Tibial nerve (tissue), 4 donors: Measurements from ENCODE around the gene SNAPC3. TPM values are rescaled to one million over a fixed set of nuclear protein-coding genes. Genes with fewer than 3 reads are reported as not detected.

ENCODE experiments used
- DNase-seq, 2 donors: peaks; one replicate each; pipeline ENCODE4 v3.0.0-alpha.2; 2019; ENCODE audit warnings: low spot score in 2 of 2
- H3K27ac ChIP-seq, 4 donors: fragments of 200-600 bp; sonication (generic) in 3 of 4; one replicate each; pipeline ENCODE4 v1.5.1; 2017 to 2019; ENCODE audit warnings: mild to moderate bottlenecking in 1 of 4
- H3K27me3 ChIP-seq, 2 donors: fragments of 200-600 bp; sonication (generic) in 1 of 2; one replicate each; pipeline versions ENCODE4 v1.5.1 to v1.6.0; 2017 to 2019
- H3K36me3 ChIP-seq, 3 donors: fragments of 200-600 bp; sonication (generic); one replicate each; pipeline ENCODE4 v1.5.1; 2018 to 2019
- H3K4me1 ChIP-seq, 4 donors: fragments of 200-600 bp; sonication (generic) in 3 of 4; one replicate each; pipeline ENCODE4 v1.5.1; 2017 to 2019
- H3K4me3 ChIP-seq, 4 donors: fragments of 200-600 bp; sonication (generic) in 3 of 4; one replicate each; pipeline ENCODE4 v1.5.1; 2017 to 2019; ENCODE audit warnings: mild to moderate bottlenecking in 1 of 4, moderate library complexity in 1 of 4
- H3K9me3 ChIP-seq, 4 donors: fragments of 200-600 bp; sonication (generic) in 3 of 4; one replicate each; pipeline ENCODE4 v1.5.1; 2017 to 2019
- CTCF ChIP-seq, 5 experiments: fragments of 200-600 bp in 3 of 5; fragments of 450-650 bp in 2 of 5; sonication (generic) in 3 of 5; IDR thresholded peaks; one replicate each; pipeline ENCODE4 v1.5.1; 2016 to 2019; ENCODE audit warnings: antibody characterized with exemption in 5 of 5, mild to moderate bottlenecking in 3 of 5, moderate library complexity in 2 of 5
- EP300 ChIP-seq, 2 donors: sonication (generic); formaldehyde crosslinking; IDR thresholded peaks; one replicate each; pipeline ENCODE4 v1.6.1; 2017; ENCODE audit warnings: antibody characterized with exemption in 2 of 2, mild to moderate bottlenecking in 1 of 2
- POLR2A ChIP-seq, 2 donors: fragments of 450-650 bp; IDR thresholded peaks; one replicate each; pipeline ENCODE4 v1.6.1; 2017; ENCODE audit warnings: antibody characterized with exemption in 2 of 2, mild to moderate bottlenecking in 2 of 2, moderate library complexity in 2 of 2
- WGBS, 2 donors: methylation state at CpG; one replicate each; pipeline ENCODE4 v1.1.5; 2018; 5-methylcytosine and 5-hydroxymethylcytosine counted together
- total RNA-seq, 4 donors: library from RNA; depleted of rRNA; stranded (reverse); fragments of >200 nt; gene quantifications; one replicate each; pipeline ENCODE4 v1.1.0, GENCODE V29; 2016

SNAPC3 gene
- total RNA-seq, 4 donors from 2014 or later = 28.8 to 42.3 (median 29.7) TPM

DNA sequence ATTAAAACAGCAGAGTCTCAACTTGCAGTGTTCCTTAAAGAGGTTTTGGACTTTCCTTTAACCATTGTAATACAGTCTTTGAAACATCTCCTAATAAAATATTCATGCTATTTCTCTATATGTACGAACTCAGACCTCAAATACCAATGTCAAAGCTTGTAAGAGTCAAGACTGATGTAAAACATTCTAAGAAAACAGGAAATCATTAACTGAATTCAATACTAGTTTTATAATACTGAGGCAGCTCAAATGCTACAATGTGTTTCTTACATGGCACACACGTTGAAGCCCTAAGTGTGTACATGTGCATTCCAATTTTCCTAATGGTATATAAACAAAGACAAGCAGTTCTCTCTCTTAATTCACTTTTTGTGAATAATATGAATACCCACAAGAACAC is 76.5 kb downstream of the SNAPC3 start:
- H3K9me3 ChIP-seq = no peaks in the 10 kb centered on the region
- WGBS, 2 donors = 36 to 51% methylated on average over 2 of the region's 2 CpGs
- H3K4me1 ChIP-seq = peaks cover 0 to 6% (median 0%) of the 10 kb centered on the region in 4 donors
- peaks cover 0 to 39% (median 0%) of the 10 kb centered on the region in 3 donors for H3K36me3 ChIP-seq
- H3K4me3 ChIP-seq = no peak overlapping the region
- H3K27me3 ChIP-seq = no peaks in the 10 kb centered on the region
- TF ChIP-seq EP300 (IDR thresholded peaks at IDR 0.05) (no peak), CTCF (IDR thresholded peaks at IDR 0.05) (no peak), POLR2A (IDR thresholded peaks at IDR 0.05) (no peak)
- DNase-seq = no peak
- H3K27ac ChIP-seq = no peak overlapping the region

DNA sequence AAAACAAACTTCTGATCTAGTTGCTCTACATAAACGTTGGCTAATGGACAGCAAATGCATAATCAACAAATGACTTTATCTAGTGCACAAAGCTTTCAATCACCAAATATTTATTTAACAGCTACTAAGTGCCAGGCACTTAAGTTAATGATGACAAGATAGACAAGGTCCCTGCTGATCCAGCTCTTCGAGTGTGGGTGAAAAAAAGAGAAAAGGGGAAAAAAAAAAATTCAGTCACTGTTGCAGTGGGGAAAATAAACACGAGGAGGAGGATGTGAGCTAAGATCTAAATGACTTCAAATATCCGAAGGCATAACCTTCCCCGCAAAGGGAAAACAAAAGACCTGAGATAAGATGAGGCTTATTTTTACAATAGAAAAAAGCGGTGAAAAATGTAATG is 78.5 kb downstream of the SNAPC3 start:
- 77% methylated on average over 6 of the region's 6 CpGs for WGBS, 2 donors
- H3K27ac ChIP-seq = no peak overlapping the region
- no peak for DNase-seq
- no peaks in the 10 kb centered on the region for H3K27me3 ChIP-seq
- H3K4me3 ChIP-seq = no peak overlapping the region
- H3K9me3 ChIP-seq = no peaks in the 10 kb centered on the region
- TF ChIP-seq EP300 (IDR thresholded peaks at IDR 0.05) (no peak), POLR2A (IDR thresholded peaks at IDR 0.05) (no peak), CTCF (IDR thresholded peaks at IDR 0.05) (no peak)
- H3K36me3 ChIP-seq = peaks cover 0 to 58% (median 4%) of the 10 kb centered on the region in 3 donors
- H3K4me1 ChIP-seq = no peaks in the 10 kb centered on the region

- no peaks in the 10 kb centered on the region for H3K4me1 ChIP-seq
- peaks cover 0 to 64% (median 4%) of the 10 kb centered on the region in 3 donors for H3K36me3 ChIP-seq
- no peaks in the 10 kb centered on the region for H3K27me3 ChIP-seq
- H3K27ac ChIP-seq = no peak overlapping the region
- TF ChIP-seq CTCF (IDR thresholded peaks at IDR 0.05) (no peak), POLR2A (IDR thresholded peaks at IDR 0.05) (no peak), EP300 (IDR thresholded peaks at IDR 0.05) (no peak)
- H3K4me3 ChIP-seq = no peak overlapping the region
- no peak for DNase-seq
- 92 to 96% methylated on average over 5 of the region's 5 CpGs for WGBS, 2 donors
- H3K9me3 ChIP-seq = no peaks in the 10 kb centered on the region
Measured at GRCh38 chr9:15501803-15502202, 79.1 kb downstream of the SNAPC3 start.

DNA sequence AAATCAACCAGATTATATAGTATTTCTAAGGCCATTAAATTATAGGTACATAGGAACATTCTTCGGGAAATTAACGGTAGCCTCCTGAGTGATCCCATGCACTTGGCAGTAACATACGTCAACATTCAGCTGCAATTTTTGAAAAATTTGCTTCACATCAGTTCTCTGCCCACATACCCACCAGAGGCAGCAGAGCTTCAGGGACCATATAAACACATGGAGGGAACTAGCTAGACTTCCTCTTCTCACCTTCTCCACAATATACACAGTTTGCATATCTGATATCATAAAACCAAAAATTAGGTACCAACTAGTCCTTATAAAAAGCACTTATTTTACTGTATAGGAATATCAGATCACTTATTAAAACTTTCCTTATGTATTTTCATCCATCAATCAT is 83.2 kb downstream of the SNAPC3 start:
- Histone ChIP-seq H3K27me3 (no peaks in the 10 kb centered on the region), H3K9me3 (no peaks in the 10 kb centered on the region), H3K4me1 (peaks cover 0 to 22% (median 9%) of the 10 kb centered on the region in 4 donors), H3K4me3 (no peak overlapping the region), H3K27ac (no peak overlapping the region), H3K36me3 (peaks cover 0 to 59% (median 4%) of the 10 kb centered on the region in 3 donors)
- TF ChIP-seq EP300 (IDR thresholded peaks at IDR 0.05) = no peak
- no peak for TF ChIP-seq POLR2A (IDR thresholded peaks at IDR 0.05)
- TF ChIP-seq CTCF (IDR thresholded peaks at IDR 0.05) = no peak
- 81 to 82% methylated on average over 3 of the region's 3 CpGs for WGBS, 2 donors
- no peak for DNase-seq

DNA sequence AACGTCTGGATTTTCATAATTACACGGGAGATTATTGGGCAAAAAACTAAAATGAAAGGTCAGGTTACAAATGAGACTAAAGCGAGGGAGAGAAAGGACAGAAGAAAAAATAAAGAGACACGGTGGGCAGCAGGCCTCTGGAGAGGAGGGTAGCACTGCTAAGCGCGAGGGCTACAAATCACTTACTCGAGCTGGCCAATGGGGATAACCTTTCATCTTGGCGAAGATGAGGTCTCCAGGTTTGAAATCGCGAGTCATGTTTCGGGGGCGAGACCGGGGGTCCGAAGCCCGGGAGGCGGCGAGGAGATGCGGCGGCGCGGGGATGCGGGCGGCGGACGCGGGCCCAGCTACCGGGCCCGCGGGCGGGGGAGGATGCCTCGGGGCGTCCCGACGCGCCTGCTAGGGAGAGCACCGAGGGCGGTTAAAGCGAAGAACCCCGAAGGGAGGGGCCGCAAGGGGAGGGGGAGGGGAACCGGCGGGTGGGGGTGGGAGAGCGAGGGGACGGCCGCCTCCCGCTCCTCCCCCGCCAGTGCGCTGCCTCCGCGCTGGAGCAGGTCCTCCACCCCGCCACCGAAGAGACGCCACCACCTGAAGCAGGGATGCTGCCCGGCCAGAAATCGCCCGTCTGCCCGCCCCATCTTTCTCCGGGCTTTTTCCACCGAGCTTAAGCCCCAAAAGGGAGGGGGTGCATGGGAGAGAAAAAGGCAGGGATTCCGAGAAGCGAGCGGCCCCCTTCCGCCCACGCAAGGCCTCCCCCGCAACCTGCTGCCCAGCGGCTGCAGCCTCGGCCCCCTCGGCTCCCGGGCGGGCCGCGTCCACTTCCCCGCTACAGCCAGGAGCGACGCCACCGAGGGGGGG is 87.5 kb downstream of the SNAPC3 start:
- DNase-seq = no peak
- H3K36me3 ChIP-seq = peaks cover 0 to 24% (median 4%) of the 10 kb centered on the region in 3 donors
- no peak for TF ChIP-seq POLR2A (IDR thresholded peaks at IDR 0.05)
- no peak for TF ChIP-seq CTCF (IDR thresholded peaks at IDR 0.05)
- TF ChIP-seq EP300 (IDR thresholded peaks at IDR 0.05) = no peak
- peak overlapping the region; percentile 87 to 96 (median 93) for H3K27ac ChIP-seq
- H3K4me3 ChIP-seq = peak overlapping the region; percentile 68 to 98 (median 90)
- H3K27me3 ChIP-seq = no peaks in the 10 kb centered on the region
- H3K4me1 ChIP-seq = peaks cover 0 to 26% (median 17%) of the 10 kb centered on the region in 4 donors
- H3K9me3 ChIP-seq = no peaks in the 10 kb centered on the region
- WGBS, 2 donors = 1% methylated on average over 51 to 67 of the region's 76 CpGs
